Measurements from ENCODE around the gene INPP5F. TPM values are rescaled to one million over a fixed set of nuclear protein-coding genes. Genes with fewer than 3 reads are reported as not detected.

The INPP5F gene
- total and polyA plus RNA-seq, 2 donors (not counting 1 experiment from before 2014, with no cell fraction given), result 11.2 to 37.5 TPM

DNA sequence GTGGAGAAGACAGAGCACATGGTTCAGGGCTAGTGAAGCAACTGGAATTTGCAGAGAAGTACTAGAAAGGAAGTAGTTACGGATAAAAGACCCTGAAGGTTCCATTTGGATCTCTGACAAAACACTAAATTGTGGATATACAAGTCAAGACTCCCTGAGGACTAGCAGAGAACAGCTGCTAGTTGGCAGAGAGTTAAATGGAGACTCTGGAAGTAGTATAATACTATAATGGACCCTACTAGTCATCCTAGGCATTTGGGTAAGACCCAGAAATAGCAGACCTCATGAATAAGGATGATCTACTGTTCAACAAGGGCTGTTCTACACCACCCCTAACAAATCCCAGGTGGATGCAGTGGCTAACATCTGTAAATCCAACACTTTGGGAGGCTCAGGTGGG, 127.7 kb downstream of the INPP5F start:
- Histone ChIP-seq H3K27me3 (replicated peaks in 1 of 4; ENCODE audit: control extremely low read depth in 1 of 4, control insufficient read depth in 3 of 4, insufficient read depth in 4 of 4, low read length in 3 of 4) (no peaks in the 10 kb centered on the region), H2AFZ (ENCODE audit: insufficient read depth, low read depth, low read length, poor library complexity, severe bottlenecking) (no peak overlapping the region), H3K4me2 (replicated peaks; ENCODE audit: low read depth, low read length, poor library complexity, severe bottlenecking) (no peak overlapping the region), H3K9ac (ENCODE audit: low read length) (no peak overlapping the region), H3K4me1 (ENCODE audit: control insufficient read depth in 2 of 2, insufficient read depth in 2 of 2, low read length in 2 of 2) (no peaks in the 10 kb centered on the region), H3K36me3 (replicated peaks in 1 of 2; ENCODE audit: control extremely low read depth in 1 of 2, control insufficient read depth in 1 of 2, extremely low read depth in 1 of 2, insufficient read depth in 2 of 2, low read length in 1 of 2) (peaks cover 15 to 58% of the 10 kb centered on the region in 2 experiments), H4K20me1 (ENCODE audit: control insufficient read depth, insufficient read depth, low read length, poor library complexity, severe bottlenecking) (no peaks in the 10 kb centered on the region), H3K4me3 (ENCODE audit: control extremely low read depth in 1 of 5, extremely low read depth in 1 of 5, insufficient read depth in 1 of 5, low read depth in 2 of 5, low read length in 4 of 5) (no peak overlapping the region), H3K9me3 (ENCODE audit: control extremely low read depth in 1 of 3, control insufficient read depth in 2 of 3, insufficient read depth in 1 of 3, low read length in 2 of 3) (no peaks in the 10 kb centered on the region), H3K27ac (ENCODE audit: low read length in 2 of 2) (no peak overlapping the region), H3K79me2 (ENCODE audit: control insufficient read depth, insufficient read depth, low read length) (peaks cover 18% of the 10 kb centered on the region)
- ChIA-PET CTCF (interaction anchor here (2.1 kb wide), 1 partner anchor 100 kb away, joined by 4 read pairs; no protein-coding TSS in a partner anchor), POLR2A (no interaction called here)
- ATAC-seq (ENCODE audit: low read depth) (no peak), DNase-seq (no peak)
- no peak for TF ChIP-seq EZH2 (IDR thresholded peaks at IDR 0.05; ENCODE audit: borderline replicate concordance, insufficient read depth, low read depth, low read length, poor library complexity, severe bottlenecking)
- TF ChIP-seq, protein P1, sequence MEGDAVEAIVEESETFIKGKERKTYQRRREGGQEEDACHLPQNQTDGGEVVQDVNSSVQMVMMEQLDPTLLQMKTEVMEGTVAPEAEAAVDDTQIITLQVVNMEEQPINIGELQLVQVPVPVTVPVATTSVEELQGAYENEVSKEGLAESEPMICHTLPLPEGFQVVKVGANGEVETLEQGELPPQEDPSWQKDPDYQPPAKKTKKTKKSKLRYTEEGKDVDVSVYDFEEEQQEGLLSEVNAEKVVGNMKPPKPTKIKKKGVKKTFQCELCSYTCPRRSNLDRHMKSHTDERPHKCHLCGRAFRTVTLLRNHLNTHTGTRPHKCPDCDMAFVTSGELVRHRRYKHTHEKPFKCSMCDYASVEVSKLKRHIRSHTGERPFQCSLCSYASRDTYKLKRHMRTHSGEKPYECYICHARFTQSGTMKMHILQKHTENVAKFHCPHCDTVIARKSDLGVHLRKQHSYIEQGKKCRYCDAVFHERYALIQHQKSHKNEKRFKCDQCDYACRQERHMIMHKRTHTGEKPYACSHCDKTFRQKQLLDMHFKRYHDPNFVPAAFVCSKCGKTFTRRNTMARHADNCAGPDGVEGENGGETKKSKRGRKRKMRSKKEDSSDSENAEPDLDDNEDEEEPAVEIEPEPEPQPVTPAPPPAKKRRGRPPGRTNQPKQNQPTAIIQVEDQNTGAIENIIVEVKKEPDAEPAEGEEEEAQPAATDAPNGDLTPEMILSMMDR (IDR thresholded peaks at IDR 0.05), result no peak
- no peaks in the 10 kb centered on the region for H3K4me1 Mint-ChIP-seq
- WGBS (ENCODE audit: insufficient coverage), result no CpG with 5 or more reads among the region's 1 CpG
- H3K27me3 Mint-ChIP-seq, result no peaks in the 10 kb centered on the region
- intact Hi-C loops (cut with micrococcal nuclease), result no loop called here
- no peak overlapping the region for H3K4me3 Mint-ChIP-seq
- H3K9me3 Mint-ChIP-seq (ENCODE audit: insufficient read depth), result no peaks in the 10 kb centered on the region
- no peak overlapping the region for H3K27ac Mint-ChIP-seq

DNA sequence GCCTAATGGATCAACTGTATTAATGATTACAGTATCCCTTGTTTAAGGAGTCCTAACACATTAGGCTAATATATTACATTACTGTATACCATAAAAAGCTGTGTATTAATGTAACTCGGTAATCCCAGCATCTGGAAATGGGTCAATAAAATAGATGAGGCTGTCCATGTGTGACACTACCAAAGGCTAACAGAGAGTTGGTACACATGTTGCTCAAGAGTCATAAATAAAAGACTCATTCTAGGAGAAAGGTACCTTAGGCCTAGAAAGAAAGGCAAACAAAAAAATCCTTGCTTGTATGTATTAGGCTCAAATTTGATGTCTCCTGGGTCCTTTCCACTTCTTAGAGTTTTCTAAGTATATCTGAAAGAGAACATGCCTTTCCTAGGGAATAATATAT, 132.2 kb downstream of the INPP5F start:
- POLR2A ChIA-PET, result interaction anchor here (1.9 kb wide), 1 partner anchor 14 kb away, joined by 11 read pairs; the partner anchor contains the start of gene MCMBP
- H3K9me3 ChIP-seq (ENCODE audit: control extremely low read depth in 1 of 3, control insufficient read depth in 2 of 3, insufficient read depth in 1 of 3, low read length in 2 of 3), result no peaks in the 10 kb centered on the region

More for the DNA sequence above, 132.2 kb downstream of the INPP5F start:
- Histone ChIP-seq H4K20me1 (ENCODE audit: control insufficient read depth, insufficient read depth, low read length, poor library complexity, severe bottlenecking) (peaks cover 18% of the 10 kb centered on the region), H3K9ac (ENCODE audit: low read length) (no peak overlapping the region), H3K4me2 (replicated peaks; ENCODE audit: low read depth, low read length, poor library complexity, severe bottlenecking) (no peak overlapping the region), H3K79me2 (ENCODE audit: control insufficient read depth, insufficient read depth, low read length) (peaks cover 55% of the 10 kb centered on the region), H3K4me3 (ENCODE audit: control extremely low read depth in 1 of 5, extremely low read depth in 1 of 5, insufficient read depth in 1 of 5, low read depth in 2 of 5, low read length in 4 of 5) (no peak overlapping the region), H3K4me1 (ENCODE audit: control insufficient read depth in 2 of 2, insufficient read depth in 2 of 2, low read length in 2 of 2) (peaks cover 3 to 7% of the 10 kb centered on the region in 2 donors), H2AFZ (ENCODE audit: insufficient read depth, low read depth, low read length, poor library complexity, severe bottlenecking) (no peak overlapping the region), H3K36me3 (replicated peaks in 1 of 2; ENCODE audit: control extremely low read depth in 1 of 2, control insufficient read depth in 1 of 2, extremely low read depth in 1 of 2, insufficient read depth in 2 of 2, low read length in 1 of 2) (peaks cover 4 to 30% of the 10 kb centered on the region in 2 experiments), H3K27me3 (replicated peaks in 1 of 4; ENCODE audit: control extremely low read depth in 1 of 4, control insufficient read depth in 3 of 4, insufficient read depth in 4 of 4, low read length in 3 of 4) (no peaks in the 10 kb centered on the region), H3K27ac (ENCODE audit: low read length in 2 of 2) (no peak overlapping the region)
- ATAC-seq (ENCODE audit: low read depth), result no peak
- no CpG with 5 or more reads among the region's 1 CpG for WGBS (ENCODE audit: insufficient coverage)
- no peak overlapping the region for H3K27ac Mint-ChIP-seq
- no peaks in the 10 kb centered on the region for H3K9me3 Mint-ChIP-seq (ENCODE audit: insufficient read depth)
- intact Hi-C loops (cut with micrococcal nuclease), result loop anchor here (2.0 to 5.0 kb wide), 3 partner anchors 249 to 651 kb away; partner anchors contain the start of gene GRK5
- CTCF ChIA-PET, result interaction anchor here (0.7 to 7.4 kb wide), 14 partner anchors 9 to 315 kb away, joined by 3 to 153 read pairs (median 8); partner anchors contain the start of genes MCMBP and RGS10
- peaks cover 23% of the 10 kb centered on the region for H3K4me1 Mint-ChIP-seq
- TF ChIP-seq EZH2 (IDR thresholded peaks at IDR 0.05; ENCODE audit: borderline replicate concordance, insufficient read depth, low read depth, low read length, poor library complexity, severe bottlenecking), result no peak
- TF ChIP-seq, protein P1 (IDR thresholded peaks at IDR 0.05), result no peak
- no peak overlapping the region for H3K4me3 Mint-ChIP-seq
- no peak for DNase-seq
- H3K27me3 Mint-ChIP-seq, result no peaks in the 10 kb centered on the region

Measured in B cell (primary cell).